ENCODE results near the gene RAD51B.

RAD51B gene

DNA sequence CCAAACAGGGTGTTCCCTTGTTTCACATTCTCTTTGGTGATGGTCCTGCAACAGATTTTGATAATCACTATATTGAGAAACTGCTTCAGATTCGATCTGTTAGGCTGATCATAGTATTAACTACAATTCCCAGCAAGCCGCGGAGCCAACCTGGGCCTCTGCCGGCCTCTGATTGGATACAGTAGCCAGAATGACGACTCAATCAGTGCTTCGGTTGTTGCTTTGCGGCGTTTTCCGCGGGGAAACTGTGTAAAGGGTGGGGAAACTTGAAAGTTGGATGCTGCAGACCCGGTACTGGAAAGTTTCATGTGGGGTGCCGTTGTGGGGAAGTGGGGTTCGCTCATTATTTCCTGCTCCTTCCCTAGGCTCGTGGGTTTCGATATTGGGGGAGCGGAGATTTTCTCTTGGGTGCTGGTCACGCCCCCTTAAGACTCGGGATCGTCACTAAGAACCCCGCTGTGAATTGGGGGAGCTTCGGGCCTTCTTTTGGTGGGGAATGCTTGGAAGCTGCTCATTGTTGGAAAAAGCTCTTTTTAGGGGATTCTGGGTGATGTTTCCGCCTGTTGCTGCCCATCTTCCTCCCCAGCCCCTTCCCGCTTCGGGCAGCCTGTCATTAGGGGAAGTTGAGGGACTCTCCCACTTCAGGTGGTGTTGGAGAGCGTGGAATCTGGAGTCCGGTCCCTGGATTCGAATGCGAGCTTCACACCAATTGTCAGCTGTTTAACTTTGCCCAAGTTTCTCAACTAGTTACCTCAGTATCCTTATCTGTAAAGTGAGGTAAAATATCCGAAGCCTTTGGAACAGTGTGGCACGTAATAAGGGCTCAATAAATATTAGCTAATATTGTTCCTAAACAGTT lies at the start of gene RAD51B:
RAD51B (plus strand) TSS at position 217 of the 859 bp plus-strand sequence.
- Histone ChIP-seq H3K36me3 (ENCODE audit: control insufficient read depth in 2 of 2, insufficient read depth in 1 of 2, low read length in 2 of 2) (peaks cover 0 to 7% of the 10 kb centered on the region in 2 experiments; a peak in 2 of 3 replicates), H3K9me3 (ENCODE audit: control insufficient read depth, insufficient read depth, low read depth, low read length) (no peaks in the 10 kb centered on the region), H3K4me3 (ENCODE audit: low read depth, low read length) (peak within 1 kb of the TSS; percentile 85), H3K27ac (ENCODE audit: extremely low read depth, low read depth, low read length) (peak within 1 kb of the TSS; percentile 45; the same call in 1 of the 2 replicates), H3K4me1 (ENCODE audit: control insufficient read depth, insufficient read depth, low read length) (no peaks in the 10 kb centered on the region)
- POLR2A ChIA-PET, result interaction anchor here (0.5 to 1.1 kb wide), 2 partner anchors 23 to 220 kb away, joined by 3 read pairs; partner anchors contain the start of gene PIGH
- CTCF ChIA-PET, result interaction anchor here (0.6 kb wide), 1 partner anchor 118 kb away, joined by 3 read pairs; no protein-coding TSS in a partner anchor
- TF ChIP-seq SP7 (tag by site-specific recombination; IDR thresholded peaks at IDR 0.05), result 0 out of 2 replicates have a peak, but pooled peaks have one; percentile 20
- peak; percentile 82 for TF ChIP-seq OSR2 (tag by site-specific recombination; IDR thresholded peaks at IDR 0.05)
- TF ChIP-seq ZNF335 (tag by site-specific recombination; conservative IDR thresholded peaks at IDR 0.05), result peak; percentile 67
- TF ChIP-seq ZNF274 (IDR thresholded peaks at IDR 0.05; ENCODE audit: low read length), result no peak
- TF ChIP-seq ZNF274 (tag by site-specific recombination; IDR thresholded peaks at IDR 0.05; ENCODE audit: borderline replicate concordance), result no peak
- no peak for TF ChIP-seq ZNF391 (tag by site-specific recombination; IDR thresholded peaks at IDR 0.05; ENCODE audit: borderline replicate concordance, low read depth)
- TF ChIP-seq ZNF629 (tag by site-specific recombination; IDR thresholded peaks at IDR 0.05), result peak; percentile 37; the same call in 1 of the 2 replicates
- TF ChIP-seq SCRT2 (tag by site-specific recombination; IDR thresholded peaks at IDR 0.05), result peak; percentile 55
- peak; percentile 37; the same call in 1 of the 2 replicates for TF ChIP-seq ZNF501 (tag by site-specific recombination; IDR thresholded peaks at IDR 0.05)
- TF ChIP-seq, protein P1, sequence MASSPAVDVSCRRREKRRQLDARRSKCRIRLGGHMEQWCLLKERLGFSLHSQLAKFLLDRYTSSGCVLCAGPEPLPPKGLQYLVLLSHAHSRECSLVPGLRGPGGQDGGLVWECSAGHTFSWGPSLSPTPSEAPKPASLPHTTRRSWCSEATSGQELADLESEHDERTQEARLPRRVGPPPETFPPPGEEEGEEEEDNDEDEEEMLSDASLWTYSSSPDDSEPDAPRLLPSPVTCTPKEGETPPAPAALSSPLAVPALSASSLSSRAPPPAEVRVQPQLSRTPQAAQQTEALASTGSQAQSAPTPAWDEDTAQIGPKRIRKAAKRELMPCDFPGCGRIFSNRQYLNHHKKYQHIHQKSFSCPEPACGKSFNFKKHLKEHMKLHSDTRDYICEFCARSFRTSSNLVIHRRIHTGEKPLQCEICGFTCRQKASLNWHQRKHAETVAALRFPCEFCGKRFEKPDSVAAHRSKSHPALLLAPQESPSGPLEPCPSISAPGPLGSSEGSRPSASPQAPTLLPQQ (tag by site-specific recombination; IDR thresholded peaks at IDR 0.05), result peak; percentile 99
- no peak for TF ChIP-seq ZNF677 (tag by site-specific recombination; IDR thresholded peaks at IDR 0.05)
- peak; percentile 49; the same call in 1 of the 2 replicates for TF ChIP-seq PRDM1 (tag by site-specific recombination; IDR thresholded peaks at IDR 0.05)
- no peak for TF ChIP-seq ZNF138 (tag by site-specific recombination; IDR thresholded peaks at IDR 0.05; ENCODE audit: borderline replicate concordance)
- TF ChIP-seq WT1 (tag by site-specific recombination; IDR thresholded peaks at IDR 0.05), result no peak
- TF ChIP-seq, protein P2, sequence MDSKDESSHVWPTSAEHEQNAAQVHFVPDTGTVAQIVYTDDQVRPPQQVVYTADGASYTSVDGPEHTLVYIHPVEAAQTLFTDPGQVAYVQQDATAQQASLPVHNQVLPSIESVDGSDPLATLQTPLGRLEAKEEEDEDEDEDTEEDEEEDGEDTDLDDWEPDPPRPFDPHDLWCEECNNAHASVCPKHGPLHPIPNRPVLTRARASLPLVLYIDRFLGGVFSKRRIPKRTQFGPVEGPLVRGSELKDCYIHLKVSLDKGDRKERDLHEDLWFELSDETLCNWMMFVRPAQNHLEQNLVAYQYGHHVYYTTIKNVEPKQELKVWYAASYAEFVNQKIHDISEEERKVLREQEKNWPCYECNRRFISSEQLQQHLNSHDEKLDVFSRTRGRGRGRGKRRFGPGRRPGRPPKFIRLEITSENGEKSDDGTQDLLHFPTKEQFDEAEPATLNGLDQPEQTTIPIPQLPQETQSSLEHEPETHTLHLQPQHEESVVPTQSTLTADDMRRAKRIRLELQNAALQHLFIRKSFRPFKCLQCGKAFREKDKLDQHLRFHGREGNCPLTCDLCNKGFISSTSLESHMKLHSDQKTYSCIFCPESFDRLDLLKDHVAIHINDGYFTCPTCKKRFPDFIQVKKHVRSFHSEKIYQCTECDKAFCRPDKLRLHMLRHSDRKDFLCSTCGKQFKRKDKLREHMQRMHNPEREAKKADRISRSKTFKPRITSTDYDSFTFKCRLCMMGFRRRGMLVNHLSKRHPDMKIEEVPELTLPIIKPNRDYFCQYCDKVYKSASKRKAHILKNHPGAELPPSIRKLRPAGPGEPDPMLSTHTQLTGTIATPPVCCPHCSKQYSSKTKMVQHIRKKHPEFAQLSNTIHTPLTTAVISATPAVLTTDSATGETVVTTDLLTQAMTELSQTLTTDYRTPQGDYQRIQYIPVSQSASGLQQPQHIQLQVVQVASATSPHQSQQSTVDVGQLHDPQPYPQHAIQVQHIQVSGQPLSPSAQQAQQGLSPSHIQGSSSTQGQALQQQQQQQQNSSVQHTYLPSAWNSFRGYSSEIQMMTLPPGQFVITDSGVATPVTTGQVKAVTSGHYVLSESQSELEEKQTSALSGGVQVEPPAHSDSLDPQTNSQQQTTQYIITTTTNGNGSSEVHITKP (tag by site-specific recombination; IDR thresholded peaks at IDR 0.05), result peak; percentile 49; the same call in 1 of the 2 replicates
- TF ChIP-seq KLF9 (tag by site-specific recombination; IDR thresholded peaks at IDR 0.05; ENCODE audit: low read depth), result peak; percentile 89
- TF ChIP-seq HOXA7 (CRISPR knock-in tag; IDR thresholded peaks at IDR 0.05; ENCODE audit: borderline replicate concordance), result no peak
- TF ChIP-seq SP2 (tag by site-specific recombination; IDR thresholded peaks at IDR 0.05), result peak; percentile 50
- no peak for TF ChIP-seq ZSCAN23 (tag by site-specific recombination; IDR thresholded peaks at IDR 0.05)
- peak; percentile 38; the same call in 1 of the 2 replicates for TF ChIP-seq ZNF660 (tag by site-specific recombination; IDR thresholded peaks at IDR 0.05)
- TF ChIP-seq, protein P3, sequence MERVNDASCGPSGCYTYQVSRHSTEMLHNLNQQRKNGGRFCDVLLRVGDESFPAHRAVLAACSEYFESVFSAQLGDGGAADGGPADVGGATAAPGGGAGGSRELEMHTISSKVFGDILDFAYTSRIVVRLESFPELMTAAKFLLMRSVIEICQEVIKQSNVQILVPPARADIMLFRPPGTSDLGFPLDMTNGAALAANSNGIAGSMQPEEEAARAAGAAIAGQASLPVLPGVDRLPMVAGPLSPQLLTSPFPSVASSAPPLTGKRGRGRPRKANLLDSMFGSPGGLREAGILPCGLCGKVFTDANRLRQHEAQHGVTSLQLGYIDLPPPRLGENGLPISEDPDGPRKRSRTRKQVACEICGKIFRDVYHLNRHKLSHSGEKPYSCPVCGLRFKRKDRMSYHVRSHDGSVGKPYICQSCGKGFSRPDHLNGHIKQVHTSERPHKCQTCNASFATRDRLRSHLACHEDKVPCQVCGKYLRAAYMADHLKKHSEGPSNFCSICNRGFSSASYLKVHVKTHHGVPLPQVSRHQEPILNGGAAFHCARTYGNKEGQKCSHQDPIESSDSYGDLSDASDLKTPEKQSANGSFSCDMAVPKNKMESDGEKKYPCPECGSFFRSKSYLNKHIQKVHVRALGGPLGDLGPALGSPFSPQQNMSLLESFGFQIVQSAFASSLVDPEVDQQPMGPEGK (tag by site-specific recombination; IDR thresholded peaks at IDR 0.05), result peak; percentile 69
- peak; percentile 33; the same call in 1 of the 2 replicates for TF ChIP-seq IKZF3 (tag by site-specific recombination; IDR thresholded peaks at IDR 0.05)
- no peak for TF ChIP-seq REPIN1 (tag by site-specific recombination; IDR thresholded peaks at IDR 0.05; ENCODE audit: low read depth)
- no peak for TF ChIP-seq ZIC2 (tag by site-specific recombination; IDR thresholded peaks at IDR 0.05)
- TF ChIP-seq ZNF76 (tag by site-specific recombination; IDR thresholded peaks at IDR 0.05; ENCODE audit: borderline replicate concordance, low read depth), result peak; percentile 69; the same call in 1 of the 2 replicates
- TF ChIP-seq, protein P4, sequence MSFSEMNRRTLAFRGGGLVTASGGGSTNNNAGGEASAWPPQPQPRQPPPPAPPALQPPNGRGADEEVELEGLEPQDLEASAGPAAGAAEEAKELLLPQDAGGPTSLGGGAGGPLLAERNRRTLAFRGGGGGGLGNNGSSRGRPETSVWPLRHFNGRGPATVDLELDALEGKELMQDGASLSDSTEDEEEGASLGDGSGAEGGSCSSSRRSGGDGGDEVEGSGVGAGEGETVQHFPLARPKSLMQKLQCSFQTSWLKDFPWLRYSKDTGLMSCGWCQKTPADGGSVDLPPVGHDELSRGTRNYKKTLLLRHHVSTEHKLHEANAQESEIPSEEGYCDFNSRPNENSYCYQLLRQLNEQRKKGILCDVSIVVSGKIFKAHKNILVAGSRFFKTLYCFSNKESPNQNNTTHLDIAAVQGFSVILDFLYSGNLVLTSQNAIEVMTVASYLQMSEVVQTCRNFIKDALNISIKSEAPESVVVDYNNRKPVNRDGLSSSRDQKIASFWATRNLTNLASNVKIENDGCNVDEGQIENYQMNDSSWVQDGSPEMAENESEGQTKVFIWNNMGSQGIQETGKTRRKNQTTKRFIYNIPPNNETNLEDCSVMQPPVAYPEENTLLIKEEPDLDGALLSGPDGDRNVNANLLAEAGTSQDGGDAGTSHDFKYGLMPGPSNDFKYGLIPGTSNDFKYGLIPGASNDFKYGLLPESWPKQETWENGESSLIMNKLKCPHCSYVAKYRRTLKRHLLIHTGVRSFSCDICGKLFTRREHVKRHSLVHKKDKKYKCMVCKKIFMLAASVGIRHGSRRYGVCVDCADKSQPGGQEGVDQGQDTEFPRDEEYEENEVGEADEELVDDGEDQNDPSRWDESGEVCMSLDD (tag by site-specific recombination; IDR thresholded peaks at IDR 0.05), result peak; percentile 85; the same call in 1 of the 2 replicates
- peak; percentile 99 for TF ChIP-seq ZFP69B (tag by site-specific recombination; IDR thresholded peaks at IDR 0.05)
- TF ChIP-seq ZBTB48 (tag by site-specific recombination; IDR thresholded peaks at IDR 0.05), result peak; percentile 96

All from HEK293 (cell line).